Kidney (tissue), 14 donors: ENCODE data around the gene SERPINA5. TPM values are rescaled to one million over a fixed set of nuclear protein-coding genes. Genes with fewer than 3 reads are reported as not detected.

Source experiments
- DNase-seq, 5 donors: peaks; one replicate each; pipeline ENCODE4 v3.0.0-alpha.2; 2013 to 2020
- FAIRE-seq: peaks from 2 replicates; lab custom pipeline; 2012; peaks lifted over from hg19 to GRCh38; lab: Jason Lieb, UNC
- H3K27ac ChIP-seq, 2 donors: one replicate each; pipeline ENCODE4 v1.7.0; 2013; ENCODE audit warnings: low read depth in 2 of 2, low read length in 2 of 2, inconsistent platforms in 1 of 2
- H3K27me3 ChIP-seq: one replicate; pipeline ENCODE4 v1.7.1; 2013; ENCODE audit warnings: low read length, inconsistent platforms; ENCODE audit not compliant: control insufficient read depth, insufficient read depth
- H3K36me3 ChIP-seq, 3 donors: one replicate each; pipeline versions ENCODE4 v1.7.0 to v1.7.1; 2013; ENCODE audit warnings: low read length in 3 of 3, control low read depth in 1 of 3, inconsistent platforms in 1 of 3; ENCODE audit not compliant: insufficient read depth in 3 of 3, control insufficient read depth in 2 of 3
- H3K4me1 ChIP-seq, 3 donors: one replicate each; pipeline versions ENCODE4 v1.7.0 to v1.7.1; 2013; ENCODE audit warnings: low read length in 3 of 3, inconsistent platforms in 1 of 3, low read depth in 1 of 3; ENCODE audit not compliant: control insufficient read depth in 2 of 3, insufficient read depth in 2 of 3
- H3K4me3 ChIP-seq, 3 donors: one replicate each; pipeline versions ENCODE4 v1.7.0 to v1.8.1; 2013; ENCODE audit warnings: low read length in 3 of 3, control low read depth in 1 of 3, inconsistent platforms in 1 of 3
- H3K9ac ChIP-seq, 3 donors: one replicate each; pipeline versions ENCODE4 v1.7.0 to v1.7.1; 2013; ENCODE audit warnings: low read length in 3 of 3, control low read depth in 1 of 3, inconsistent platforms in 1 of 3
- H3K9me3 ChIP-seq, 3 donors: one replicate each; pipeline versions ENCODE4 v1.7.0 to v1.7.1; 2013; ENCODE audit warnings: low read length in 3 of 3, control low read depth in 1 of 3, inconsistent platforms in 1 of 3; ENCODE audit not compliant: control insufficient read depth in 2 of 3, insufficient read depth in 1 of 3
- CTCF ChIP-seq: IDR thresholded peaks from 3 replicates; pipeline ENCODE4 v1.5.1; 2012; ENCODE audit warnings: mild to moderate bottlenecking, moderate library complexity, borderline replicate concordance; ENCODE audit not compliant: insufficient read depth; ENCODE audit errors: extremely low read depth
- intact Hi-C: fragments of 100-400 bp; cut with DNase I; formaldehyde crosslinking; loops from one replicate; pipeline ENCODE4 v1.11.1; 2022
- polyA plus RNA-seq: library from polyadenylated mRNA; stranded (reverse); fragments of 350-450 nt; fragmentation: Illumina TruSeq; extraction: RNeasy Lipid Tissue Mini Kit (QIAGEN cat#74804); gene quantifications from one replicate; pipeline ENCODE4 v1.2.3, GENCODE V29; 2014; ENCODE audit warnings: low read depth, low replicate concordance; ENCODE audit not compliant: insufficient read depth
- total RNA-seq: library from RNA; stranded (reverse); fragmentation: NEBNext Ultra II Directional; extraction: Animal tissue kit (Norgen Biotek cat#: 25700); gene quantifications from one replicate; pipeline ENCODE4 v1.2.1, GENCODE V29; 2021
- donor health status: control.
- donor health status: control.
- donor health status: control.
- donor health status: control.
- donor health status: control.
- donor health status: DM: yes; HTN: yes; CAD: no.
- donor health status: Normal renal cell carcinoma (clear cell type).

SERPINA5 gene
- total and polyA plus RNA-seq, 2 donors from 2014 or later: 85.1 to 522 TPM

DNA sequence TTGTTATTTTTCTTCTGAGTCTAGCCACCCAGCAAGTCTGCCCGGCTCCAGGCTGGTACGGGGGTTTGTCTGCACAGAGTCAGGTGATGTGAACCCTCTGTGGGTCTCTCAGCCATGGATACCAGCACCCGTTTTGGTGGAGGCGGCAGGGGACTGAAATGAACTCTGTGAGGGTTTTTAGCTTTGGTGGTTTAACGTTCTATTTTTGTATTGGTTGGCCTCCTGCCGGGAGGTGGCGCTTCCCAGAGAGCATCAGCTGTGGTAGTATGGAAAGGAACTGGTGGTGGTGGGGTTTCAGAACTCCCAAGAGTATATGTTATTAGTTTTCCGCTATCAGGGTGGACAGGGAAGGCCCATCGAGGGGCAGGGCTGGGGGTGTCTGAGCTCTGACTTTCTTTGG is 25.2 kb upstream of the SERPINA5 start:
- Histone ChIP-seq H3K9me3 (peaks cover 0 to 8% (median 0%) of the 10 kb centered on the region in 3 donors), H3K4me1 (no peaks in the 10 kb centered on the region), H3K4me3 (no peak overlapping the region), H3K9ac (no peak overlapping the region), H3K27me3 (no peaks in the 10 kb centered on the region), H3K27ac (no peak overlapping the region), H3K36me3 (no peaks in the 10 kb centered on the region)
- no peak for TF ChIP-seq CTCF
- DNase-seq (peak in 1 of 5 donors; percentile 9), FAIRE-seq (no peak)
- intact Hi-C loops: no loop called here

- FAIRE-seq: no peak
- no peak overlapping the region for H3K4me3 ChIP-seq
- intact Hi-C loops: no loop called here
Measured at GRCh38 chr14:94557327-94557726, 23.9 kb upstream of the SERPINA5 start.

DNA sequence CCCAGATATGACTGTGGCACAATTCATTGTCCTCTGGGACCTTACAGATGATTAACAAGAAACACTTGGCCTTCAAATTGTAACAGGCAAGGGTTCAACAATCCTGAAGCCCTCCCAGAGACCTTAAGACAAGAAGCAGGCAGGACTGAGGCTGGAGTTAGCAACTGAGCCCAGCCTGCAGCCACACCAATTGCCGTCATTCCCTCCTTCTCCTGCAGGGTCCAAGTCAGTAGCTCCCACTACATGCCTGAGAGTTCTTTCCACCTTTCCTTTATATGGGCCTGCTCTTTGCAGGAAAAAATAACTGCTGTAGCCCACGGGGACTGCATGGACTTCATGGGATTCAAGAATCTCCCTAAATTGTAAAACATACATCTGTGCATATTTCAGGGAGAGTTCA is 22.4 kb upstream of the SERPINA5 start:
- H3K9me3 ChIP-seq: peaks cover 0 to 5% (median 0%) of the 10 kb centered on the region in 3 donors
- H3K27me3 ChIP-seq: no peaks in the 10 kb centered on the region
- no peaks in the 10 kb centered on the region for H3K36me3 ChIP-seq
- no peak overlapping the region for H3K9ac ChIP-seq
- H3K27ac ChIP-seq: no peak overlapping the region
- no peaks in the 10 kb centered on the region for H3K4me1 ChIP-seq
- intact Hi-C loops: no loop called here
- TF ChIP-seq CTCF: no peak
- no peak for FAIRE-seq
- no peak overlapping the region for H3K4me3 ChIP-seq
- no peak for DNase-seq

More at GRCh38 chr14:94557327-94557726, 23.9 kb upstream of the SERPINA5 start:
- H3K4me1 ChIP-seq: no peaks in the 10 kb centered on the region
- H3K36me3 ChIP-seq: no peaks in the 10 kb centered on the region
- H3K27me3 ChIP-seq: no peaks in the 10 kb centered on the region
- H3K9ac ChIP-seq: no peak overlapping the region
- peaks cover 0 to 5% (median 0%) of the 10 kb centered on the region in 3 donors for H3K9me3 ChIP-seq
- TF ChIP-seq CTCF: no peak
- DNase-seq: no peak
- no peak overlapping the region for H3K27ac ChIP-seq

GRCh38 chr14:94559638-94560290 is 21.5 kb upstream of the SERPINA5 start:
- Histone ChIP-seq H3K27ac (no peak overlapping the region), H3K9ac (no peak overlapping the region), H3K9me3 (peaks cover 0 to 2% (median 0%) of the 10 kb centered on the region in 3 donors), H3K4me3 (no peak overlapping the region), H3K4me1 (no peaks in the 10 kb centered on the region), H3K36me3 (no peaks in the 10 kb centered on the region), H3K27me3 (no peaks in the 10 kb centered on the region)
- intact Hi-C loops: no loop called here
- no peak for FAIRE-seq
- TF ChIP-seq CTCF: no peak
- peak in 1 of 5 donors; percentile 12 for DNase-seq
